ENCODE results near the gene SRP68.

Gene SRP68

DNA sequence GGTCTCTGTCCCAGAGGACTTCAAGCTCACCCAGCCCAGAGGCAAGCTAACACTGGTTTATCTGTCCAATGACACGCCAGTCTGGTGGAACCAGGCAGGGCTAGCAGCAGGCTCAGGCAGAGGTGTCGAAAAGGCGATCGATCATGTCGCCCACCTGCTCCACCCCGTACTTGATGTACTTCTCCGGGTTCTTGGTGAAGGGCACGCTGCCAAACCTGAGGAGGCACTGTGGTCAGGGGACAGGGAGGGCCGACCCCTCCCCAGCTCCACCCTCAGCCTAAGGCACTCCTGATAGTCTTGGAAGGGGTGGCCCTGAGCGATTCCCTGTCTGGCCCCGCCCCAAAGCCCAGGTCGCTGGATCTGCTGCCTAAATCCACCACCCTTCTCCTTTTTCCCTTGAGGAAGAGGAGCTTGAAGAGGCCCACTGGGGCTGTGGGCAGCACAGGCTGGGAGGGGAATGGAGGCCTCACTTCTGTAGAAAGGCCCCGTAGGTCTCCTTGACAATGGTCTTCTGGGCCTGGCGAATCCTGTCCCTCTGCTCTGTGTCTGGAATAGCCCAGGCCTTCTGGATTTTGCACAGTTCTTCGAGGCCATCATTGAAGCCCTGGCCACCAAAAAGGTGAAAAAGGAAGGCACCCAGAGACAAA, 11.3 kb upstream of the SRP68 start:
- H3K27ac ChIP-seq (ENCODE audit: poor library complexity, severe bottlenecking): no peak overlapping the region
- no peak overlapping the region for H3K4me3 ChIP-seq (ENCODE audit: severe bottlenecking)
- peaks cover 16% of the 10 kb centered on the region for H3K27me3 ChIP-seq (ENCODE audit: insufficient read depth, poor library complexity, severe bottlenecking)
- DNase-seq (ENCODE audit: low spot score) (no peak), ATAC-seq (ENCODE audit: low read depth) (no peak)
- H3K9me3 ChIP-seq (ENCODE audit: severe bottlenecking): no peaks in the 10 kb centered on the region
- no peak for TF ChIP-seq CTCF (IDR thresholded peaks at IDR 0.05; ENCODE audit: poor library complexity, severe bottlenecking)
- peaks cover 25% of the 10 kb centered on the region for H3K36me3 ChIP-seq (ENCODE audit: low read depth)
- no peaks in the 10 kb centered on the region for H3K4me1 ChIP-seq (ENCODE audit: insufficient read depth, poor library complexity, severe bottlenecking)

DNA sequence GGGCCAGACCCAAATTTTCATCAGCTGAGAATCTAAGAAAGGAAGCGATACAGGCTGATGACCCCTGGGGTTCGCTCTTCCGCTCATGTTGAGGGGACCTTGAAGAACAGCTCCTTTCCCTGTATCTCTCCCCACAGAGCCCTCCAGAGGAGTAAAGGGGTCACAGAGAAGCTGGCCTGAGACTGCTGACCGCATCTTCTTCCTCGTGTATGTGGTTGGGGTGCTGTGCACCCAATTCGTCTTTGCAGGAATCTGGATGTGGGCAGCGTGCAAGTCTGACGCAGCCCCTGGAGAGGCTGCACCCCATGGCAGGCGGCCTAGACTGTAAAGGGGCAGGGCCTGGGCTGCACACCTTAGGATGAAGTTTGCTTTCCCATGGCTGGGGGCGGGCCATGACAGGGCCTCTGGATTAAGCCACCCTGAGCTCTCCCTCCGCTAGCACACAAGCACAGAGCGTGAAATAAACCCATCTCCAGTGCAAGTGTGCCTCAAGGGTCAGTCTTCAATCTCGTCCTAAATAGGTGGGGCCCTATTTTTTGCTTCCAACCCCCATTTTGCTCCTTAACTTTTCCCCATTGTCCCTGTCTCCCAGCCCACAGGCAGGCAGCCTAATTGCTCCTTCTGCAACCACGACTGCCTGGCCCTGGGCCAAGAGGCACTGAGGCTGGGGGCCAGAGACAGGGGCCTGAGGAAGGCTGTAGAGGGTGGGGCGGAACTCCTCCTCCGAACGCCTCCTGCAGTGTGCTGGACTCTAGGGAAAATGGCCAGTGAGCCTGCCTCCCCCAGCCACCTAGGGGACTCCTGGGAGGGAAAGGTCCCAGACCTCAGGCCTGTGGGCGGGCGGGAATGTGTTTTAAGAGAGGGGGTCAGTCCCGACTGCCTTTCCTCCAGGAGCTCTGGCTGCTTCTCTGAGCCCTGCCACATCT, 10.3 kb upstream of the SRP68 start:
- DNase-seq (ENCODE audit: low spot score): no peak
- H3K4me1 ChIP-seq (ENCODE audit: insufficient read depth, poor library complexity, severe bottlenecking): no peaks in the 10 kb centered on the region
- H3K27me3 ChIP-seq (ENCODE audit: insufficient read depth, poor library complexity, severe bottlenecking): peaks cover 25% of the 10 kb centered on the region
- TF ChIP-seq CTCF (IDR thresholded peaks at IDR 0.05; ENCODE audit: poor library complexity, severe bottlenecking): no peak
- H3K27ac ChIP-seq (ENCODE audit: poor library complexity, severe bottlenecking): no peak overlapping the region
- 0 out of 3 replicates have a peak, but pooled peaks have one; percentile 2 for ATAC-seq (ENCODE audit: low read depth)
- H3K36me3 ChIP-seq (ENCODE audit: low read depth): peaks cover 17% of the 10 kb centered on the region
- H3K4me3 ChIP-seq (ENCODE audit: severe bottlenecking): no peak overlapping the region
- H3K9me3 ChIP-seq (ENCODE audit: severe bottlenecking): no peaks in the 10 kb centered on the region

DNA sequence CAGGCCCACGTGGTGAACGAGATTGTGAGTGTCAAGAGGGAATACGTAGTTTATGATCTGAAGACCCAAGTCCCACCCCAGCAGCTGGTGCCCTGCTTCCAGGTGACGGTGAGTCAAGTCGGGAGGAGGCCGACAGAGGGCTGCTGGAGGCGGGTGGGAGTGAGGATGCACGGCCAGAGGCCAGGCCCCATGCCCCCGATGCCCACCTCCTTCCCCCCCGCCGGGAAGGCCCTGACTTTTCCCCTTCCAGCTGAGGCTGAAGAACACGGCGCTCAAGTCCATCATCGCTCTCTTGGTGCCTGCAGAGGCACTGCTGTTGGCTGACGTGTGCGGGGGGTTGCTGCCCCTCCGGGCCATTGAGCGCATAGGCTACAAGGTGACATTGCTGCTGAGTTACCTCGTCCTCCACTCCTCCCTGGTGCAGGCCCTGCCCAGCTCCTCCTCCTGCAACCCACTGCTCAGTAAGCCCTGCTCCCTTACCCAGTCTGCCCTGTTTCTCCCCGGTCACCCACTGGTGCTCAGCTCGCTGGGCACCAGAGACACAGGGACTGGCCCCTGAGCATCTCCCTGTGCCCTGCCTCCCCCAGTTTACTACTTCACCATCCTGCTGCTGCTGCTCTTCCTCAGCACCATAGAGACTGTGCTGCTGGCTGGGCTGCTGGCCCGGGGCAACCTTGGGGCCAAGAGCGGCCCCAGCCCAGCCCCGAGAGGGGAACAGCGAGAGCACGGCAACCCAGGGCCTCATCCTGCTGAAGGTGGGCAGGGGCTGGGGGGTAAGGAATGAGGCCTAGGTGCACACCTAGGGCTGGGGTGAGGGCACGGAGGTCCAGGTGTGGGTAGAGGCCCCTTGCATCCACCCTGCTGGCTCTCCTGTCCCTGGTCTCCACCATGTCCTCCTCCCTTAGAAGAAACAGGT, 9.2 kb upstream of the SRP68 start:
- H3K4me3 ChIP-seq (ENCODE audit: severe bottlenecking): no peak overlapping the region
- DNase-seq (ENCODE audit: low spot score): no peak
- no peak for ATAC-seq (ENCODE audit: low read depth)

DNA sequence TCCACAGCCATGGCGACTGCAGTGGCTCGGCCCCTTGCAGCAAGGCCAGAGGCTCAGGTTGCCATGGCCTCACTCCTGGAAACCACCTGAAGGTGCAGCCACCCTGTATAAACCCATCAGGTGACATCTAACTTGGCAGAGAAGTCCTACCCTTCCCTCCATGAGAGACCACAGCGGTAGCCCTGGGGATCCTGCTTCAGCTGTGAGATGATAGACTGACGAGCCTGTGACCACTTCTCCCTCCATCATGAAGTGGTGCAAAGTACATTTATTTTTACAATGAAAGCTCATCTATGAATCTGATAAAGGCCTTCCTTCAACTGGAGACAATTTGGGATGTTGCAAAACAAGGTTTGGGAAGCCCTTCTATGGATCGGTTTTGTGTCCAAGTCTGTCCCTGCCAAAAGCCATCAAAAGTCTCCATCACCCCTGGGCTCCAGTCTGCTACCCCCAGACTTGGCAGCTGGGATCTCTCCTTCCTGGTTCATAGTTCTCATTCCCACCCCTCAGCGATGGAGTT, 8.5 kb upstream of the SRP68 start:
- Histone ChIP-seq H3K27ac (ENCODE audit: poor library complexity, severe bottlenecking) (no peak overlapping the region), H3K4me3 (ENCODE audit: severe bottlenecking) (no peak overlapping the region), H3K36me3 (ENCODE audit: low read depth) (peaks cover 10% of the 10 kb centered on the region), H3K27me3 (ENCODE audit: insufficient read depth, poor library complexity, severe bottlenecking) (peaks cover 42% of the 10 kb centered on the region), H3K4me1 (ENCODE audit: insufficient read depth, poor library complexity, severe bottlenecking) (no peaks in the 10 kb centered on the region), H3K9me3 (ENCODE audit: severe bottlenecking) (no peaks in the 10 kb centered on the region)
- no peak for TF ChIP-seq CTCF (IDR thresholded peaks at IDR 0.05; ENCODE audit: poor library complexity, severe bottlenecking)
- DNase-seq (ENCODE audit: low spot score) (no peak), ATAC-seq (ENCODE audit: low read depth) (peak; percentile 3; the same call in 2 of the 3 replicates)

More for the DNA sequence above, 9.2 kb upstream of the SRP68 start:
- Histone ChIP-seq H3K27me3 (ENCODE audit: insufficient read depth, poor library complexity, severe bottlenecking) (peaks cover 35% of the 10 kb centered on the region), H3K4me1 (ENCODE audit: insufficient read depth, poor library complexity, severe bottlenecking) (no peaks in the 10 kb centered on the region), H3K27ac (ENCODE audit: poor library complexity, severe bottlenecking) (no peak overlapping the region), H3K36me3 (ENCODE audit: low read depth) (peaks cover 11% of the 10 kb centered on the region), H3K9me3 (ENCODE audit: severe bottlenecking) (no peaks in the 10 kb centered on the region)
- TF ChIP-seq CTCF (IDR thresholded peaks at IDR 0.05; ENCODE audit: poor library complexity, severe bottlenecking): no peak

All from RWPE2 (cell line).